ENCODE results near the gene HID1. TPM values are rescaled to one million over a fixed set of nuclear protein-coding genes. Genes with fewer than 3 reads are reported as not detected.

Gene HID1
- total RNA-seq, 3 donors from 2014 or later, result 29.9 to 56.9 (median 47.4) TPM

DNA sequence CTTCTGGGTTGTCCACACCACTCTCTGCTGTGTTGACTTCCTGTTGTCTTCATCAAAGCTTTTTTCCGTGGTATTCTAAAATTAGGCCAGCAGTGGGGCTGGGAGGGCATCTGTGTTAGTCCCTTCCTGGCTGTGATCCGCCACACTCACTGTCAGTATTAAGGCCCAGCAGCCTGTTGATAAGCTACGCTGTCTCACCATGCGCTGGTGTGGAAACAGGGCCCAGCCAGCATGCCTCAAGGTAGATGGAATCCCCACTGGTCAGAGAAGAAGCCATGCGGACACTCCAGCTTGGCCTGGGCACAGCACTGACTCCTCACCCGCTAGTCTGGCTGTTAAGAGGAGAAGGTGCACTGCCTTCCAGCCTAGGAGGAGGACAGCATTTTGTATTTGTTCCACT is 26.2 kb upstream of the HID1 start:
- TF ChIP-seq, protein P1, sequence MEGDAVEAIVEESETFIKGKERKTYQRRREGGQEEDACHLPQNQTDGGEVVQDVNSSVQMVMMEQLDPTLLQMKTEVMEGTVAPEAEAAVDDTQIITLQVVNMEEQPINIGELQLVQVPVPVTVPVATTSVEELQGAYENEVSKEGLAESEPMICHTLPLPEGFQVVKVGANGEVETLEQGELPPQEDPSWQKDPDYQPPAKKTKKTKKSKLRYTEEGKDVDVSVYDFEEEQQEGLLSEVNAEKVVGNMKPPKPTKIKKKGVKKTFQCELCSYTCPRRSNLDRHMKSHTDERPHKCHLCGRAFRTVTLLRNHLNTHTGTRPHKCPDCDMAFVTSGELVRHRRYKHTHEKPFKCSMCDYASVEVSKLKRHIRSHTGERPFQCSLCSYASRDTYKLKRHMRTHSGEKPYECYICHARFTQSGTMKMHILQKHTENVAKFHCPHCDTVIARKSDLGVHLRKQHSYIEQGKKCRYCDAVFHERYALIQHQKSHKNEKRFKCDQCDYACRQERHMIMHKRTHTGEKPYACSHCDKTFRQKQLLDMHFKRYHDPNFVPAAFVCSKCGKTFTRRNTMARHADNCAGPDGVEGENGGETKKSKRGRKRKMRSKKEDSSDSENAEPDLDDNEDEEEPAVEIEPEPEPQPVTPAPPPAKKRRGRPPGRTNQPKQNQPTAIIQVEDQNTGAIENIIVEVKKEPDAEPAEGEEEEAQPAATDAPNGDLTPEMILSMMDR (IDR thresholded peaks at IDR 0.05), result no peak
- no peak overlapping the region for H3K4me3 ChIP-seq
- no peak for ATAC-seq
- no peaks in the 10 kb centered on the region for H3K4me1 ChIP-seq (ENCODE audit: low read depth)
- no peak for DNase-seq
- no peaks in the 10 kb centered on the region for H3K36me3 ChIP-seq (ENCODE audit: low read depth)
- no peaks in the 10 kb centered on the region for H3K9me3 ChIP-seq
- intact Hi-C loops (cut with DNase I, micrococcal nuclease), result no loop called here

DNA sequence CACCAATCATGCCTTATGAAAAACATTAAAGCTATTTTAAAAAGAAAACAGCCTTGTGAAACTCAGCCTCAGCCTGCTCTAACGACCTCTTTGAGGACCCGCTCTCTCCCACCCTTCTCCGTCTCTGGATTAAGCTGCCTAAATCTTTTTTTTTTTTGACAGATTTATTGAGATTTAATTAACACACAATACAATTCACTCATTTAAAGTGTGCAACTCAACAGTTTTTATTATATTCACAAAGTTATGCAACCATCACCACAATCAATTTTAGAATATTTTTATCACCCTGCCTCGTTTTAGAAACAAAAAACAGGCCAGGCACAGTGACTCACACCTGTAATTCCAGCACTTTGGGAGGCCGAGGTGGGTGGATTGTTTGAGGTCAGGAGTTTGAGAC is 23.3 kb upstream of the HID1 start:
- TF ChIP-seq, protein P1 (IDR thresholded peaks at IDR 0.05), result no peak
- Histone ChIP-seq H3K4me3 (no peak overlapping the region), H3K36me3 (ENCODE audit: low read depth) (no peaks in the 10 kb centered on the region), H3K4me1 (ENCODE audit: low read depth) (no peaks in the 10 kb centered on the region), H3K9me3 (no peaks in the 10 kb centered on the region)
- intact Hi-C loops (cut with DNase I, micrococcal nuclease), result no loop called here
- DNase-seq (no peak), ATAC-seq (no peak)

DNA sequence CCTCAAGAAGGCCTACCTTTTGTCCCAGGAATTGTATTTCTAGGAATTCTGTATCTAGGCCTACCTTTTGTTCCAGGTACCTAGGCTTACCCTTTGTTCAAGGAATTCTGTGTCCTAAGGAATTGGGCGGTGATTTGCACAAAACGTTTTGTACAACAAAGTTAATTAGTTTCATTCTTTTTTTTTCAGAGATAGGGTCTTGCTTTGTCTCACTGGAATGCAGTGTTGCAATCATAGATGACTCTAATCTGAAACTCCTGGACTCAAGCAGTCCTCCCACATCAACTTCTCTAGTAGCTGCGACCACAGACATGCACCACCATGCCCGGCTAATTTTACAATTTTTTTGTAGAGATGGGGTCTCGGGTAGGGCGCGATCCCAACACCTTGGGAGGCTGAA is 21.9 kb upstream of the HID1 start:
- TF ChIP-seq, protein P1 (IDR thresholded peaks at IDR 0.05), result no peak
- Histone ChIP-seq H3K36me3 (ENCODE audit: low read depth) (no peaks in the 10 kb centered on the region), H3K9me3 (no peaks in the 10 kb centered on the region), H3K4me3 (no peak overlapping the region), H3K4me1 (ENCODE audit: low read depth) (peaks cover 7% of the 10 kb centered on the region)
- intact Hi-C loops (cut with DNase I, micrococcal nuclease), result no loop called here
- no peak for DNase-seq
- ATAC-seq, result no peak

DNA sequence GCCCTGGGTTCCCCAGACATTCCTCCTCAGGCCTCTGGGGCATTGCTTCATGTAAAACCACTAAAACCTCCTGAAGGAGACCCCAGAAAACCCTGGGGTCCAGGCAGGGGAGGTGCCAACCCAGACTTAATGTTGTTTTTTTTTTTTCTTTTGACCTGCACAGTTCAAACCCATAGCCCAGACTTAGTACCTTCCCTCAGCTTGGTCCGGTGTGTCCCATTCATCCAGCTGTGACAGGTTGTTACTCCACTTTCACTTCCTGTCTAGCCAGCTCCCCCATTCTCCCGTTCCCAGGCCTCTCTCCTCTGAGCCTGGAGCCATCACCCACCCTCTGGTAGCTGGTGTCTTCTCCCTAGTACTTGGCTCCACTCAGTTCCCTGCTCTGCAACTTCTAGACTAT is 19.7 kb upstream of the HID1 start:
- H3K9me3 ChIP-seq, result no peaks in the 10 kb centered on the region
- H3K36me3 ChIP-seq (ENCODE audit: low read depth), result no peaks in the 10 kb centered on the region
- TF ChIP-seq, protein P1 (IDR thresholded peaks at IDR 0.05), result no peak
- no peak for ATAC-seq
- no peak for DNase-seq
- H3K4me3 ChIP-seq, result no peak overlapping the region
- intact Hi-C loops (cut with DNase I, micrococcal nuclease), result no loop called here
- H3K4me1 ChIP-seq (ENCODE audit: low read depth), result peaks cover 10% of the 10 kb centered on the region

DNA sequence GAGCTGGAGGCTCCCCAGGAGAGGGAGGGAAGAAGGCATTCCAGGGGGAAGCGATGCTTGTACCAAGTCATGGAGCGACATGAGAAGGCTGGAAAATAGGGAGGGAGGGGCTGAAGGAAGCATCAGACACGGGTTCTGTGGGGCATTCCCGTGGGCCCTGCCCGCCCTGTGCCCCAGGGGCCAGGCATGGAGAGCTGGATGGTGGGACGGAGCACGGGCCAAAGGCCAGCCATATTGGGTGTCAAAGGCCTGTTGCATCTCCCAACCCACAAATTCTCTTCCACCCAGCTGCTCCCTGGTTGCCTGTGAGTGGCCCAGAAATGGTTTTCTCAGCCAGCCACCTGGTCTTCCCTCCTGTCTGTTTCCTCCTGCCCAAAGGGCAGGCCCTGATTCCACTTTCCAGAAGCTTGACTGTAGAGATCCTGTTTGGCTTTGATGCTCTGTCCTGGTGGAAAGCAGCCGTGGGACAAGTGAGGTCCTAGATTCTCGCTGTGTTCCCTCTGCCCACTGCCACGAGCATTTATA is 18.1 kb upstream of the HID1 start:
- H3K9me3 ChIP-seq, result no peaks in the 10 kb centered on the region
- intact Hi-C loops (cut with DNase I, micrococcal nuclease), result no loop called here
- DNase-seq, result no peak
- TF ChIP-seq, protein P1 (IDR thresholded peaks at IDR 0.05), result no peak
- H3K4me1 ChIP-seq (ENCODE audit: low read depth), result peaks cover 14% of the 10 kb centered on the region
- H3K36me3 ChIP-seq (ENCODE audit: low read depth), result no peaks in the 10 kb centered on the region
- no peak for ATAC-seq
- H3K4me3 ChIP-seq, result no peak overlapping the region

Data from mucosa of descending colon (tissue), 3 donors.